HG02938 (cell line): ENCODE data around the gene GPR52.

Experiments used
- ATAC-seq: cut with Tn5 transposase; IDR thresholded peaks from one replicate; pipeline ENCODE4 v1.9.1; 2021; ENCODE audit warnings: mild to moderate bottlenecking, moderate library complexity; ENCODE audit not compliant: unreplicated experiment

The GPR52 gene

DNA sequence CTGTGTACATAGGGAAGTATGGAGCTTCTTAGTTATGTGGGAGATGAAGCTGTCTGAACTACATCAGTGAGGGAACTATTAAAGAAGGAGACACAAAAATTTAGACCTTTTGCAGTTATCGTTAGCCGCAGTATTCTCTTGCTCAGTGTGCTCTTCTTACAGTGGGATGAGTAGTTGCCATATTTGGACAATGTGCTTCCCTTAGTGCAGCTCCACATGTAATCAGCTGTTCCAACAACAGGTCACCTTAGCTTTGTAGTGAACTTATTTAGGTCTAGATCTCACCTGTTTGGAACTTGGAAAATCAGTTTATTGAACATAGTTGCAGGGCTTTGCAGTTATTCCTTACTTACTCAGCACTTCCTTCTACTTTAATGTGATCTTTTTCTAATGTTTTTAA is 18.1 kb downstream of the GPR52 start:
- no peak for ATAC-seq

DNA sequence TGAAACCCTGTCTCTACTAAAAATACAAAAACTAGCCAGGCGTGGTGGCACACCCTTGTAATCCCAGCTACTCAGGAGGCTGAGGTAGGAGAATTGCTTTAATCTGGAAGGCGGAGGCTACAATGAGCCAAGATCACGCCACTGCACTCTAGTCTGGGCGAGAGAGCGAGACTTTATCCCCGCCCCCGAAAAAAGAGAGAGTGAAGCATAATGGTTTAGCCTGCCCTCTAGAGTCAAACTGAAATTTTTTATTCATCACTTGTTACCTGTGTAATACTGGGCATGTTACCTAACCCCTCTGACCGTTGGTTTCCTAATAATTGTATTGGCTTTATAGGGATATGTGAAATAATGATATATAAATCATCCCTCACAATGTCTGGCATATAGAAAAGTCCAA is 18.8 kb downstream of the GPR52 start:
- no peak for ATAC-seq

DNA sequence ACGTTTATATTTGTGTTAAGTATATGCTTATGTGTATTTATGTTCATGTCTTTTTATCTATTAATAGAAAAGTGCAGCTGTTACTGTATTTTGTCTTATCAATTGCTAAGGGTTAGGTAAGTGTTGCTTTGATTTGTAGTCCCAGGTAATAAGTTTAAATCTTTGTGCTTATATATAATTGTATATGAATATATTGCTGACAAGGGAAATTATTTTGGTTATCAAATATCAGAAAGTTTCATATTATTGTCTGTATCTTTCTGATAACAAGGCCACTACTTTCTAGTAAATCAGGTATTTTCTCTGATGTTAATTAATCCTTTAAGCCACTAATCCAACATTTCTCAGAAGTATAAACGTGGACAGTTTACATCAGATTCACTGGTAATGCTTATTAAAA is 21.3 kb downstream of the GPR52 start:
- ATAC-seq = no peak

DNA sequence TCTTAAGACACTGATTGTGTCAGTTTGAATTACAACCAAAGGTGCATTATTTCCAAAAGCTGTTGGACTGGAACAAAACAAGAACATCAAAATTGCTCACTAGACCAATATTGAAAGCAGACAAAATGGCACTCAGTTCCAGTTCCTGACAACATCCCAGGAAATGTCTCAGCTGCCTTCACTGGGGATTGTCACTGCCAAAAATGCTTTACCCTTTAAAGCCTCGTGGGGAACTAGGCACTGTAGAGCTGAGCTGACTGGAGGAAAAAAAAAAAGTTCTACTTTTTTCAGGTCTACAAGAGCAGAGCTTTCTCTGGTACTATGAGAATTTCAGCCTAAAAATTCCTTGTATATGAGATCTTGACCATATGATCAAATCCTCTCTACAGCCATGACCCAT is 21.9 kb downstream of the GPR52 start:
- no peak for ATAC-seq

DNA sequence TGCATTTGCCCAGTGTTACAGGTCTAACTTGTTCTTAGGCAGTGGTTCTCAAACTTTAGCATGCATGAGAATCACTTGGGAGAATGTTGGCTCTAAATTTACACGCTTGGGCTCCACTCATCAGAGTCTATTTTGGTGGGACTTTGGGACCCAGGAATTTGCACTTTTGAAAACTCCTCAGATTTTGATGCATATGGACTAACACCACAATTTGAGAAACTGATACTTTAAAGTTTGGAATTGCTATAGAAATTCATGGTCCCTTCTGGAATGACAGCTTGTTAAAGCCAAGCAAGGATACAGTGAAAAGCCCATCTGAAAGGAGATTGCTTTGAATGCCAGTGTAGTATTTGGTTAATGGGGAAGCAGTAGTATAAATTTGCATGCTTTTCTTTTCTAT is 31.5 kb downstream of the GPR52 start:
- ATAC-seq = no peak

DNA sequence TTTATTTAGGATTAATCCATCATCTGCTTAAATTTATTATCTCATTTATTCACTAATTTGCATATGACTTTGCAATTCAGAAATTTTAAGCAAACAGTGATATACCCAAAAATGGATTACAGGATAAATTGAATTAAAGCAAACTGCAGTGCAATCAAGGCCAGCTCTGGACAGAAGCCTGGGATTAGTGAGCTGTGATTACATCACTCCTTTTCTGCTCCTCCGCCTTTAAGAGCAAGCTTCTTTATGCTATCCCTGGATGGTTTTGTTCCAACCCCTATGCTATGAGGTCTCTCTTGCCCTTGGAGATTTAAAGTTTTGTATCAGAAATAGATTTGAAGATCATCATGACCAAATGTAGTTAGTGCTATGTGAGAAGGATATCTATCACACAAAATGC is 32.6 kb downstream of the GPR52 start:
- ATAC-seq = no peak

DNA sequence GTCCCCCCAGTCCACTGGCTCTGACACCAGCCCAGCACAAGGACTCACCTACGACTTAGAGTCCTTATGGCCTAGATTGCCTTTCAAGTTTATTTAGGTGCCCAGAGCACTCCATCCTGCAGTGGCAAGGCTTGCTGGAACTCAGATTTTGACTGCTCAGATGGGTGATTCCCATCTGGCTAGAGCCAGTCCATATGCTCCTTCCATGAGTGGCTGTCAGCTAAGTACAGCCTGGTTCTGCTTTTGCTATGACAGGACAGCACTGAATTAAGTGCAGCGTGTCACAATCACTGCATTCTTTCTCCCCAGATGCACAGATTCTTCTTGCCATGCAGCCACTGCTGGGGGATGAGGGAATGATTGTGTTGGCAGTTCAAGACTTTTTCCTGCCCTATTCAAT is 43.8 kb downstream of the GPR52 start:
- no peak for ATAC-seq

DNA sequence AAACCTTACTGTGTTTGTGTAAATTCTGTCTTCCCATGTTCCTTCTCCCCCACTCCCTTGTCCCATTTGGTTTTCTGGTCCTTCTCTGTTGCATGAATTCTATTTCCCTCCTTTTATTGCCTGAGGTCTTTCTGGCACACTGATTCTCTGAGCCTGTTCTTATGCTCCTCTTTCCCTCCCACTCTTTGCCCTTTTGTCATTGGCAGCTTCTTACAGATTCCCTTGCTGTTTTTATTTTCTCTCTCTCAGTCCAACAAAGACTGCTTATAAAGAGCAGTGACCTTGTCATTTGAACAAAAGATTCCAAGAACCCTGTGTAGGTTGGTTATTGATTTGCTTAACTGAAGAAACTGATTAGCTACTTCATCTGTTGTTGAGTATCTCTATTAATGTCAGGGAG is 49.7 kb downstream of the GPR52 start:
- no peak for ATAC-seq
